Measurements from ENCODE around the gene LAMC2. TPM values are rescaled to one million over a fixed set of nuclear protein-coding genes. Genes with fewer than 3 reads are reported as not detected.
A peak's percentile ranks its signal among the peaks of the same experiment; 100 is the strongest.

The LAMC2 gene
- total and polyA plus RNA-seq, 9 of the 15 experiments (the other 6 are each of a cell fraction or from before 2014, with no cell fraction given), result 0.02 to 0.03 TPM; not detected in 7

DNA sequence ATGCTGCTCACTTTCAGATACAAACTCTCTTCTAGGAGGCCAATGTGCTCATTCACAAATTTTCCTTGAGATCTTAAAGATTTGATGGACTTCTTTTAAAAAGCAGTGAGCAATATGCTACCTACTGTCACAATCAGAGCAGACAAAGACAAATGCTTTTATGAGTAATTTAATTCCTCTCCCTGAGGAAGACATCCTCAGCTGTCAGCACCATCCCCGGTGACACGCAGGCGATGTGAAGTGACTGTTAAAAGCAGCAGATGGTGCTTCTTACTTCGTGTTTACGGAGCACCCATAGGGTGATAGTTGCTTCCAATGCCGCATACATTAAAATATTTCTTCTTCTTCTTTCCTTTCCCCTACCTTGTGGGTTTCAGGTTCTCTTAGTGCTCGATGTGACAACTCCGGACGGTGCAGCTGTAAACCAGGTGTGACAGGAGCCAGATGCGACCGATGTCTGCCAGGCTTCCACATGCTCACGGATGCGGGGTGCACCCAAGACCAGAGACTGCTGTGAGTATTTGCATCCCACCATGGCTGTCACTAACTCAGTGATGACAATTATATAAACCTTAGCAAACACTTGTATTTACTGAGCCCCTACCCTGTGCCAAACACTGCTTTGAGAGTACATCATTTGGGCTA lies 29.1 kb downstream of the LAMC2 start:
- Histone ChIP-seq H3K9me3 (replicated peaks; ENCODE audit: control insufficient read depth, insufficient read depth, low read depth, low read length) (no peaks in the 10 kb centered on the region), H3K9me1 (ENCODE audit: control insufficient read depth, insufficient read depth, low read length) (no peaks in the 10 kb centered on the region), H3K79me2 (ENCODE audit: control insufficient read depth, insufficient read depth, low read length) (no peaks in the 10 kb centered on the region), H3K36me3 (ENCODE audit: control insufficient read depth, insufficient read depth, low read length) (no peaks in the 10 kb centered on the region), H3K27me3 (ENCODE audit: control insufficient read depth in 2 of 2, insufficient read depth in 2 of 2, low read length in 2 of 2) (peaks cover 0 to 27% of the 10 kb centered on the region in 2 experiments; a peak in 3 of 5 replicates), H3K4me2 (ENCODE audit: insufficient read depth, low read length) (no peak overlapping the region), H2AFZ (ENCODE audit: low read depth, low read length) (no peak overlapping the region), H4K20me1 (replicated peaks; ENCODE audit: control insufficient read depth, insufficient read depth, low read length) (no peaks in the 10 kb centered on the region), H3K9ac (ENCODE audit: insufficient read depth in 1 of 2, low read depth in 2 of 2, low read length in 2 of 2) (no peak overlapping the region), H3K4me3 (no peak overlapping the region), H3K27ac (ENCODE audit: extremely low read depth, low read depth, low read length) (no peak overlapping the region), H3K4me1 (replicated peaks in 1 of 2; ENCODE audit: control insufficient read depth in 2 of 2, insufficient read depth in 2 of 2, low read length in 2 of 2) (peaks cover 0 to 8% of the 10 kb centered on the region in 2 experiments; a peak in 2 of 5 replicates)
- ChIA-PET POLR2A (interaction anchor here (0.9 kb wide), 1 partner anchor 9 kb away, joined by 3 read pairs; no protein-coding TSS in a partner anchor), CTCF (ENCODE audit: low intra/inter-chr PET ratio) (no interaction called here)
- BruUV-seq (replicated peaks), result no TSS peak
- intact Hi-C loops (cut with micrococcal nuclease), result no loop called here
- TF ChIP-seq TEAD4 (IDR thresholded peaks at IDR 0.05; ENCODE audit: low read length), result no peak
- no peak for TF ChIP-seq TEAD4 (CRISPR knock-in tag; IDR thresholded peaks at IDR 0.05; ENCODE audit: borderline replicate concordance)
- FAIRE-seq (peak; percentile 69), DNase-seq (ENCODE audit: extremely low read depth in 1 of 4, low spot score in 3 of 4) (no peak), ATAC-seq (no peak)
- in situ Hi-C loops (cut with MboI), result no loop called here
- WGBS (ENCODE audit: insufficient coverage, low coverage, missing lambda C conversion rate), result 0% methylated on average over 13 of the region's 13 CpGs

GRCh38 chr1:183215936-183216335 lies 29.9 kb downstream of the LAMC2 start:
- DNase-seq (ENCODE audit: extremely low read depth in 1 of 4, low spot score in 3 of 4), result no peak
- Histone ChIP-seq H3K9me1 (ENCODE audit: control insufficient read depth, insufficient read depth, low read length) (no peaks in the 10 kb centered on the region), H4K20me1 (replicated peaks; ENCODE audit: control insufficient read depth, insufficient read depth, low read length) (no peaks in the 10 kb centered on the region), H3K4me1 (replicated peaks in 1 of 2; ENCODE audit: control insufficient read depth in 2 of 2, insufficient read depth in 2 of 2, low read length in 2 of 2) (peaks cover 0 to 8% of the 10 kb centered on the region in 2 experiments; a peak in 2 of 5 replicates), H3K4me2 (ENCODE audit: insufficient read depth, low read length) (peak overlapping the region; percentile 30; the same call in 1 of the 2 replicates), H3K4me3 (no peak overlapping the region), H3K27me3 (ENCODE audit: control insufficient read depth in 2 of 2, insufficient read depth in 2 of 2, low read length in 2 of 2) (peaks cover 0 to 30% of the 10 kb centered on the region in 2 experiments; a peak in 3 of 5 replicates), H3K9me3 (replicated peaks; ENCODE audit: control insufficient read depth, insufficient read depth, low read depth, low read length) (no peaks in the 10 kb centered on the region), H3K27ac (ENCODE audit: extremely low read depth, low read depth, low read length) (no peak overlapping the region), H3K36me3 (ENCODE audit: control insufficient read depth, insufficient read depth, low read length) (no peaks in the 10 kb centered on the region), H2AFZ (ENCODE audit: low read depth, low read length) (no peak overlapping the region), H3K9ac (ENCODE audit: insufficient read depth in 1 of 2, low read depth in 2 of 2, low read length in 2 of 2) (no peak overlapping the region), H3K79me2 (ENCODE audit: control insufficient read depth, insufficient read depth, low read length) (no peaks in the 10 kb centered on the region)
- CTCF ChIA-PET (ENCODE audit: low intra/inter-chr PET ratio), result no interaction called here
- POLR2A ChIA-PET, result interaction anchor here (0.5 to 1.4 kb wide), 3 partner anchors 8 to 1094 kb away, joined by 3 to 5 read pairs (median 3); no protein-coding TSS in a partner anchor
- in situ Hi-C loops (cut with MboI) (no loop called here), intact Hi-C loops (cut with micrococcal nuclease) (no loop called here)
- FAIRE-seq, result no peak
- 1% methylated on average over 4 of the region's 4 CpGs for WGBS (ENCODE audit: insufficient coverage, low coverage, missing lambda C conversion rate)
- no TSS peak for BruUV-seq (replicated peaks)
- ATAC-seq, result no peak
- no peak for TF ChIP-seq MLX (CRISPR knock-in tag; conservative IDR thresholded peaks at IDR 0.05)
- no peak for TF ChIP-seq HLTF (IDR thresholded peaks at IDR 0.05)
- no peak for TF ChIP-seq ARNT (IDR thresholded peaks at IDR 0.05)
- no peak for TF ChIP-seq GATA2 (CRISPR knock-in tag; IDR thresholded peaks at IDR 0.05)
- TF ChIP-seq, protein P1, sequence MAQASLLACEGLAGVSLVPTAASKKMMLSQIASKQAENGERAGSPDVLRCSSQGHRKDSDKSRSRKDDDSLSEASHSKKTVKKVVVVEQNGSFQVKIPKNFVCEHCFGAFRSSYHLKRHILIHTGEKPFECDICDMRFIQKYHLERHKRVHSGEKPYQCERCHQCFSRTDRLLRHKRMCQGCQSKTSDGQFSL (CRISPR knock-in tag; IDR thresholded peaks at IDR 0.05), result no peak
- TF ChIP-seq, protein P1 (tag; IDR thresholded peaks at IDR 0.05), result no peak
- TF ChIP-seq, protein P2, sequence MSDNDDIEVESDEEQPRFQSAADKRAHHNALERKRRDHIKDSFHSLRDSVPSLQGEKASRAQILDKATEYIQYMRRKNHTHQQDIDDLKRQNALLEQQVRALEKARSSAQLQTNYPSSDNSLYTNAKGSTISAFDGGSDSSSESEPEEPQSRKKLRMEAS (CRISPR knock-in tag; IDR thresholded peaks at IDR 0.05), result no peak
- TF ChIP-seq NFRKB (IDR thresholded peaks at IDR 0.05; ENCODE audit: low read depth), result no peak
- no peak for TF ChIP-seq TEAD1 (CRISPR knock-in tag; IDR thresholded peaks at IDR 0.05)
